GM12878 (cell line): Measurements from ENCODE around the gene ROBO1. TPM values are rescaled to one million over a fixed set of nuclear protein-coding genes. Genes with fewer than 3 reads are reported as not detected.

Experiments used
- ATAC-seq: fragments of 200-7000 bp; cut with Tn5 transposase; 3 replicates; pipeline ENCODE4 v1.9.1; 2020; ENCODE audit warnings: mild to moderate bottlenecking, moderate library complexity
- BruUV-seq: library from RNA; stranded (reverse); fragments of 400-500 nt; replicated peaks from 2 replicates; lab custom pipeline; 2021; lab: Mats Ljungman, UMichigan
- CTCF ChIA-PET: fragments of 300-600 bp; sonication (Branson Sonifier 250); formaldehyde crosslinking; extraction: SDS; loops from one replicate; lab custom pipeline; 2021; ENCODE audit warnings: inconsistent platforms; lab: Yijun Ruan, JAX
- POLR2A ChIA-PET: fragments of 350-600 bp; formaldehyde crosslinking; extraction: SDS; loops from one replicate; lab custom pipeline; 2021; ENCODE audit warnings: inconsistent platforms; lab: Charles Lee
- RAD21 ChIA-PET: fragments of 300-600 bp; sonication (Branson Sonifier 250); formaldehyde crosslinking; loops from one replicate; lab custom pipeline; 2023; ENCODE audit warnings: antibody characterized with exemption; ENCODE audit not compliant: unreplicated experiment; lab: Charles Lee
- SMC1A ChIA-PET: fragments of 300-600 bp; sonication (Branson Sonifier 250); formaldehyde crosslinking; loops from one replicate; lab custom pipeline; 2023; ENCODE audit not compliant: unreplicated experiment, uncharacterized antibody; lab: Charles Lee
- DNase-seq: peaks from one replicate; pipeline ENCODE4 v3.0.0-alpha.2; 2011; ENCODE audit warnings: low read depth, low spot score
- FAIRE-seq: peaks from 3 replicates; lab custom pipeline; 2011; peaks lifted over from hg19 to GRCh38; lab: Jason Lieb, UNC
- H2AFZ ChIP-seq: 2 replicates; pipeline ENCODE4 v1.6.0; 2011; ENCODE audit warnings: low read depth, low read length, control low read depth; ENCODE audit not compliant: control insufficient read depth
- H3K27ac ChIP-seq: 2 replicates; pipeline ENCODE4 v1.5.1; 2011; ENCODE audit warnings: control low read depth; ENCODE audit not compliant: control insufficient read depth, insufficient read depth
- H3K27me3 ChIP-seq, 2 experiments: replicated peaks in 1 of 2; 2 replicates each; pipeline versions ENCODE4 v1.6.0 to v1.6.1; 2011; ENCODE audit warnings: low read length in 1 of 2; ENCODE audit not compliant: control insufficient read depth in 2 of 2, insufficient read depth in 2 of 2
- H3K36me3 ChIP-seq, 2 experiments: 2 replicates each; pipeline ENCODE4 v1.5.1; 2011; ENCODE audit warnings: low read length in 1 of 2; ENCODE audit not compliant: control insufficient read depth in 2 of 2, insufficient read depth in 2 of 2
- H3K4me1 ChIP-seq: 2 replicates; pipeline ENCODE4 v1.6.1; 2011; ENCODE audit warnings: mild to moderate bottlenecking, low read length, moderate library complexity, mixed read lengths; ENCODE audit not compliant: control insufficient read depth, insufficient read depth
- H3K4me2 ChIP-seq: 2 replicates; pipeline ENCODE4 v1.6.0; 2011; ENCODE audit warnings: control low read depth; ENCODE audit not compliant: control insufficient read depth, insufficient read depth
- H3K4me3 ChIP-seq: fragments of 200-600 bp; sonication (generic); 2 replicates; pipeline ENCODE4 v1.5.1; 2016
- H3K79me2 ChIP-seq: 2 replicates; pipeline ENCODE4 v1.6.0; 2011; ENCODE audit warnings: low read length; ENCODE audit not compliant: control insufficient read depth, insufficient read depth
- H3K9ac ChIP-seq: 2 replicates; pipeline ENCODE4 v1.8.0; 2011; ENCODE audit warnings: low read length, control low read depth, mixed read lengths; ENCODE audit not compliant: control insufficient read depth, insufficient read depth
- H3K9me3 ChIP-seq: replicated peaks from 3 replicates; pipeline ENCODE4 v1.5.1; 2011; ENCODE audit warnings: mild to moderate bottlenecking, low read length; ENCODE audit not compliant: control insufficient read depth, insufficient read depth
- H4K20me1 ChIP-seq: 2 replicates; pipeline ENCODE4 v1.6.0; 2011; ENCODE audit not compliant: control insufficient read depth, insufficient read depth
- EP300 ChIP-seq, 2 experiments: fragments of 150-350 bp in 1 of 2; IDR thresholded peaks; 2 replicates each; pipeline ENCODE4 v1.6.1; 2011 to 2012; ENCODE audit warnings: low read depth in 2 of 2, low read length in 2 of 2, borderline replicate concordance in 1 of 2, improper control_type of control experiment in 1 of 2, inconsistent platforms in 1 of 2; ENCODE audit not compliant: control insufficient read depth in 1 of 2
- FOXM1 ChIP-seq: IDR thresholded peaks from 2 replicates; pipeline ENCODE4 v1.6.1; 2012; ENCODE audit warnings: low read depth, mild to moderate bottlenecking, inconsistent platforms, low read length, moderate library complexity
- HDAC2 ChIP-seq: fragments of 200-600 bp; sonication (generic); IDR thresholded peaks from 2 replicates; pipeline ENCODE4 v1.6.1; 2017
- MEF2A ChIP-seq: IDR thresholded peaks from 2 replicates; pipeline ENCODE4 v1.6.1; 2011; ENCODE audit warnings: low read depth, mild to moderate bottlenecking, low read length, moderate library complexity; ENCODE audit not compliant: insufficient read depth
- NFIC ChIP-seq: IDR thresholded peaks from 2 replicates; pipeline ENCODE4 v1.6.1; 2012; ENCODE audit warnings: low read depth, mild to moderate bottlenecking, inconsistent platforms, low read length, moderate library complexity
- RB1 ChIP-seq: fragments of 450-650 bp; formaldehyde crosslinking; IDR thresholded peaks from 2 replicates; pipeline ENCODE4 v1.6.1; 2017; ENCODE audit warnings: mild to moderate bottlenecking, borderline replicate concordance
- STAT1 ChIP-seq: fragments of 450-650 bp; conservative IDR thresholded peaks from 2 replicates; pipeline ENCODE4 v1.6.1; 2014; ENCODE audit warnings: antibody characterized with exemption, mild to moderate bottlenecking
- TAF1 ChIP-seq: IDR thresholded peaks from 2 replicates; pipeline ENCODE4 v1.6.1; 2011; ENCODE audit warnings: mild to moderate bottlenecking, low read depth, low read length, borderline replicate concordance
- TCF12 ChIP-seq: IDR thresholded peaks from 2 replicates; pipeline ENCODE4 v1.6.1; 2011; ENCODE audit warnings: low read depth, mild to moderate bottlenecking, low read length
- TCF3 ChIP-seq: IDR thresholded peaks from 2 replicates; pipeline ENCODE4 v1.6.1; 2012; ENCODE audit warnings: low read depth, mild to moderate bottlenecking, low read length, borderline replicate concordance; ENCODE audit not compliant: insufficient read depth
- ZNF274 ChIP-seq: IDR thresholded peaks from one replicate; pipeline ENCODE4 v1.8.0; 2011; ENCODE audit not compliant: insufficient read length, insufficient read depth
- WGBS: methylation state at CpG from one replicate; pipeline ENCODE4 v1.1.6; 2016; ENCODE audit warnings: low lambda C conversion rate; ENCODE audit not compliant: insufficient replicate concordance, insufficient coverage; ENCODE audit errors: missing lambda C conversion rate; 5-methylcytosine and 5-hydroxymethylcytosine counted together
- in situ Hi-C: fragments of 300-500 bp; cut with MboI; formaldehyde crosslinking; loops from 9 replicates; pipeline ENCODE4 v1.14.3; 2018; ENCODE audit warnings: mixed read lengths
- intact Hi-C: fragments of 100-400 bp; cut with micrococcal nuclease; formaldehyde crosslinking; loops from one replicate; pipeline ENCODE4 v1.14.2; 2022; ENCODE audit not compliant: unreplicated experiment
- polyA plus RNA-seq, 11 experiments: library from polyadenylated mRNA; depleted of rRNA in 4 of 11; unstranded in 6 of 11; stranded (reverse) in 5 of 11; fragments of >200 nt; fragmentation: Nextera tagmentation in 4 of 11; fragmentation: Illumina TruSeq in 1 of 11; extraction: Ambion mirVana in 4 of 11; extraction: Trizol in 1 of 11; gene quantifications; 1 replicate in 1 of 11; 2 replicates in 10 of 11; pipeline versions ENCODE4 v1.2.1 to v1.2.3, GENCODE V29; 2011 to 2016; ENCODE audit warnings: inconsistent platforms in 2 of 11, missing spikeins in 2 of 11, low read depth in 1 of 11
- total RNA-seq, 4 experiments: library from RNA; depleted of rRNA in 3 of 4; stranded (reverse); fragments of >200 nt in 3 of 4; fragmentation: Illumina TruSeq in 1 of 4; extraction: Trizol in 1 of 4; gene quantifications; 2 replicates each; pipeline versions ENCODE4 v1.2.1 to v1.2.3, GENCODE V29; 2013 to 2021
- TF ChIP-seq, protein P1 (sequence below): fragments of 150-350 bp; IDR thresholded peaks from 2 replicates; pipeline ENCODE4 v1.6.1; 2014; ENCODE audit warnings: mild to moderate bottlenecking, low read depth, low read length
- TF ChIP-seq, protein P2 (sequence below): fragments of 450-650 bp; IDR thresholded peaks from 2 replicates; pipeline ENCODE4 v1.6.1; 2018; ENCODE audit warnings: borderline replicate concordance, mild to moderate bottlenecking; ENCODE audit not compliant: partially characterized antibody
- TF ChIP-seq, protein P3 (sequence below): fragments of 450-650 bp; IDR thresholded peaks from 2 replicates; pipeline ENCODE4 v1.6.1; 2017; ENCODE audit warnings: mild to moderate bottlenecking, moderate library complexity

ROBO1 gene
- total and polyA plus RNA-seq, 10 of the 15 experiments (the other 5 are each of a cell fraction or from before 2014, with no cell fraction given) = 0.29 to 46.5 (median 1.2) TPM

DNA sequence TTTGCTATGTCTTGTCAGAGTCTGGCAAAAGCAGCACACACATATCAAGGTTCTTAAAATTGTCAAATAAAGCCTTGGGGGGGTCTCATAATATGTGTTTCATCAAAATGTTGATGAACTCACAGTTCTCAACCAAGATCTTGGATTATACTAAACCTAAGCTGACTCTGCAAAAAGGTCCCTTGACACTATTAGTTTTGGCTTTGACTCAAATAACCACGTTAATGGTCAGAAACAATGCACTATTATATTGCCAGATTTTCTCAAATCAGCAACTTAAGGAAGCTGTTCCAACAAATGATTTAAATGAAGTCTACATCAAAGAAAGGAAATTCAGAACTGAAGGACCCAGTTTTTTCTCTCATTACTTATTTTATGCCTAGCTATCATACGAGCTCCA, 1063.9 kb downstream of the ROBO1 start:
- SMC1A ChIA-PET = interaction anchor here (0.6 to 3.0 kb wide), 5 partner anchors 9 to 316 kb away, joined by 3 to 8 read pairs (median 4); no protein-coding TSS in a partner anchor
- intact Hi-C loops = no loop called here
- Histone ChIP-seq H3K27ac (no peak overlapping the region), H3K36me3 (no peaks in the 10 kb centered on the region), H3K79me2 (no peaks in the 10 kb centered on the region), H3K9me3 (no peaks in the 10 kb centered on the region), H2AFZ (no peak overlapping the region), H3K4me3 (no peak overlapping the region), H3K4me2 (no peak overlapping the region), H3K4me1 (no peaks in the 10 kb centered on the region), H3K9ac (no peak overlapping the region), H4K20me1 (no peaks in the 10 kb centered on the region), H3K27me3 (no peaks in the 10 kb centered on the region)
- in situ Hi-C loops = no loop called here
- ATAC-seq (no peak), DNase-seq (no peak), FAIRE-seq (no peak)
- 29% methylated on average over 2 of the region's 2 CpGs for WGBS
- RAD21 ChIA-PET = interaction anchor here (0.6 to 1.0 kb wide), 3 partner anchors 10 to 329 kb away, joined by 3 to 4 read pairs (median 3); no protein-coding TSS in a partner anchor
- CTCF ChIA-PET = interaction anchor here (1.1 to 1.5 kb wide), 3 partner anchors 14 to 281 kb away, joined by 3 read pairs; no protein-coding TSS in a partner anchor
- TF ChIP-seq, protein P1, sequence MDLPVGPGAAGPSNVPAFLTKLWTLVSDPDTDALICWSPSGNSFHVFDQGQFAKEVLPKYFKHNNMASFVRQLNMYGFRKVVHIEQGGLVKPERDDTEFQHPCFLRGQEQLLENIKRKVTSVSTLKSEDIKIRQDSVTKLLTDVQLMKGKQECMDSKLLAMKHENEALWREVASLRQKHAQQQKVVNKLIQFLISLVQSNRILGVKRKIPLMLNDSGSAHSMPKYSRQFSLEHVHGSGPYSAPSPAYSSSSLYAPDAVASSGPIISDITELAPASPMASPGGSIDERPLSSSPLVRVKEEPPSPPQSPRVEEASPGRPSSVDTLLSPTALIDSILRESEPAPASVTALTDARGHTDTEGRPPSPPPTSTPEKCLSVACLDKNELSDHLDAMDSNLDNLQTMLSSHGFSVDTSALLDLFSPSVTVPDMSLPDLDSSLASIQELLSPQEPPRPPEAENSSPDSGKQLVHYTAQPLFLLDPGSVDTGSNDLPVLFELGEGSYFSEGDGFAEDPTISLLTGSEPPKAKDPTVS = no peak
- TF ChIP-seq MEF2A = no peak
- no peak for TF ChIP-seq HDAC2
- no peak for TF ChIP-seq TCF12
- no peak for TF ChIP-seq ZNF274
- TF ChIP-seq, protein P2, sequence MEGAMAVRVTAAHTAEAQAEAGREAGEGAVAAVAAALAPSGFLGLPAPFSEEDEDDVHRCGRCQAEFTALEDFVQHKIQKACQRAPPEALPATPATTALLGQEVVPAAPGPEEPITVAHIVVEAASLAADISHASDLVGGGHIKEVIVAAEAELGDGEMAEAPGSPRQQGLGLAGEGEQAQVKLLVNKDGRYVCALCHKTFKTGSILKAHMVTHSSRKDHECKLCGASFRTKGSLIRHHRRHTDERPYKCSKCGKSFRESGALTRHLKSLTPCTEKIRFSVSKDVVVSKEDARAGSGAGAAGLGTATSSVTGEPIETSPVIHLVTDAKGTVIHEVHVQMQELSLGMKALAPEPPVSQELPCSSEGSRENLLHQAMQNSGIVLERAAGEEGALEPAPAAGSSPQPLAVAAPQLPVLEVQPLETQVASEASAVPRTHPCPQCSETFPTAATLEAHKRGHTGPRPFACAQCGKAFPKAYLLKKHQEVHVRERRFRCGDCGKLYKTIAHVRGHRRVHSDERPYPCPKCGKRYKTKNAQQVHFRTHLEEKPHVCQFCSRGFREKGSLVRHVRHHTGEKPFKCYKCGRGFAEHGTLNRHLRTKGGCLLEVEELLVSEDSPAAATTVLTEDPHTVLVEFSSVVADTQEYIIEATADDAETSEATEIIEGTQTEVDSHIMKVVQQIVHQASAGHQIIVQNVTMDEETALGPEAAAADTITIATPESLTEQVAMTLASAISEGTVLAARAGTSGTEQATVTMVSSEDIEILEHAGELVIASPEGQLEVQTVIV = no peak
- no peak for TF ChIP-seq TCF3
- TF ChIP-seq, protein P3, sequence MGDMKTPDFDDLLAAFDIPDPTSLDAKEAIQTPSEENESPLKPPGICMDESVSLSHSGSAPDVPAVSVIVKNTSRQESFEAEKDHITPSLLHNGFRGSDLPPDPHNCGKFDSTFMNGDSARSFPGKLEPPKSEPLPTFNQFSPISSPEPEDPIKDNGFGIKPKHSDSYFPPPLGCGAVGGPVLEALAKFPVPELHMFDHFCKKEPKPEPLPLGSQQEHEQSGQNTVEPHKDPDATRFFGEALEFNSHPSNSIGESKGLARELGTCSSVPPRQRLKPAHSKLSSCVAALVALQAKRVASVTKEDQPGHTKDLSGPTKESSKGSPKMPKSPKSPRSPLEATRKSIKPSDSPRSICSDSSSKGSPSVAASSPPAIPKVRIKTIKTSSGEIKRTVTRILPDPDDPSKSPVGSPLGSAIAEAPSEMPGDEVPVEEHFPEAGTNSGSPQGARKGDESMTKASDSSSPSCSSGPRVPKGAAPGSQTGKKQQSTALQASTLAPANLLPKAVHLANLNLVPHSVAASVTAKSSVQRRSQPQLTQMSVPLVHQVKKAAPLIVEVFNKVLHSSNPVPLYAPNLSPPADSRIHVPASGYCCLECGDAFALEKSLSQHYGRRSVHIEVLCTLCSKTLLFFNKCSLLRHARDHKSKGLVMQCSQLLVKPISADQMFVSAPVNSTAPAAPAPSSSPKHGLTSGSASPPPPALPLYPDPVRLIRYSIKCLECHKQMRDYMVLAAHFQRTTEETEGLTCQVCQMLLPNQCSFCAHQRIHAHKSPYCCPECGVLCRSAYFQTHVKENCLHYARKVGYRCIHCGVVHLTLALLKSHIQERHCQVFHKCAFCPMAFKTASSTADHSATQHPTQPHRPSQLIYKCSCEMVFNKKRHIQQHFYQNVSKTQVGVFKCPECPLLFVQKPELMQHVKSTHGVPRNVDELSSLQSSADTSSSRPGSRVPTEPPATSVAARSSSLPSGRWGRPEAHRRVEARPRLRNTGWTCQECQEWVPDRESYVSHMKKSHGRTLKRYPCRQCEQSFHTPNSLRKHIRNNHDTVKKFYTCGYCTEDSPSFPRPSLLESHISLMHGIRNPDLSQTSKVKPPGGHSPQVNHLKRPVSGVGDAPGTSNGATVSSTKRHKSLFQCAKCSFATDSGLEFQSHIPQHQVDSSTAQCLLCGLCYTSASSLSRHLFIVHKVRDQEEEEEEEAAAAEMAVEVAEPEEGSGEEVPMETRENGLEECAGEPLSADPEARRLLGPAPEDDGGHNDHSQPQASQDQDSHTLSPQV = no peak
- no peak for TF ChIP-seq FOXM1
- TF ChIP-seq NFIC = no peak
- no peak for TF ChIP-seq STAT1
- TF ChIP-seq EP300 (IDR thresholded peaks at IDR 0.05; ENCODE audit: borderline replicate concordance in 1 of 2, control insufficient read depth in 1 of 2, low read depth in 2 of 2, low read length in 2 of 2) = no peak
- TF ChIP-seq TAF1 = no peak
- no peak for TF ChIP-seq RB1
- no TSS peak for BruUV-seq
- POLR2A ChIA-PET = interaction anchor here (0.7 to 1.2 kb wide), 4 partner anchors 26 to 44 kb away, joined by 3 to 9 read pairs (median 4); no protein-coding TSS in a partner anchor
